GM21717 (cell line): ENCODE measurements around the gene FOXM1.
A peak's percentile ranks its signal among the peaks of the same experiment; 100 is the strongest.
"Not testable (repeated sequence)": the region's sequence is repeated elsewhere in the genome, so short reads cannot be mapped to it uniquely, and the experiment has no call there.

Experiments used
- ATAC-seq: cut with Tn5 transposase; IDR thresholded peaks from one replicate; pipeline ENCODE4 v1.9.1; 2021; ENCODE audit warnings: mild to moderate bottlenecking, moderate library complexity; ENCODE audit not compliant: unreplicated experiment

FOXM1 gene

DNA sequence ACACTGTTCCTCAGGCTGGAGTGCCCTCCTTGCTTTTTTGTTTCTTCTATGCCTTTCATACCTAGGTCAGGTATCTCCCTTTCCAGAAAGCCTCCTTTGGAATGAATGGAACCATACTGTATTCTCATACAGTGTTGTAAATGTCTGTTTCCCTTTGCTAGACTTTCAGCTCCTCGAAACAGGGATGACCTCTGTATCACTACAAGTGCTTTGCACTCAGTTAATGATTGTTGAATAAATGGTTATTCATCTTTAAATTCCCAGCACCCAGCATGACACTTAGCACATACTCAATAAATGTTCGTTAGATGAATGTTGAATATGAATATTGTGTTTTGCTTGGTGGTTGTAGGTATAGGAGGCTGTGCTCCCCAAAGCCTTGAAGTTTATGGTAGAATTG is 7.8 kb upstream of the FOXM1 start:
- ATAC-seq: no peak

DNA sequence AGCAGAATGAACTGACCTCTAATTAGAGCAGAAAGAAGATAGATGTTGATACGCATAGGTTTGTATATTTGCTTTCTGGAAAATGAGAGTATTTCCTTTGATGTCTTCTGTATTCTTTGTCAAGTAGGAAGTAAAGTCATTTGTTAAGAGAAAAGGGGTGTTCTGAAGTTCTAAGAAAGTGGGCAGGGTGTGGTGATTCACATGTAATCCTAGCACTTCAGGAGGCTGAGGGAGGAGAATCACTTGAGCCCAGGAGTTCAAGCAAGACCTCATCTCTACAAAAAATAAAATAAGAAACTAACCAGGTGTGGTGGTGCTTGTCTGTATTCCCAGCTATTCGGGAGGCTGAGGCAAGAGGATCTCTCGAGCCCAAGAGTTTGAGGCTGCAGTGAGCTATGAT is 2.9 kb upstream of the FOXM1 start:
- no peak for ATAC-seq

DNA sequence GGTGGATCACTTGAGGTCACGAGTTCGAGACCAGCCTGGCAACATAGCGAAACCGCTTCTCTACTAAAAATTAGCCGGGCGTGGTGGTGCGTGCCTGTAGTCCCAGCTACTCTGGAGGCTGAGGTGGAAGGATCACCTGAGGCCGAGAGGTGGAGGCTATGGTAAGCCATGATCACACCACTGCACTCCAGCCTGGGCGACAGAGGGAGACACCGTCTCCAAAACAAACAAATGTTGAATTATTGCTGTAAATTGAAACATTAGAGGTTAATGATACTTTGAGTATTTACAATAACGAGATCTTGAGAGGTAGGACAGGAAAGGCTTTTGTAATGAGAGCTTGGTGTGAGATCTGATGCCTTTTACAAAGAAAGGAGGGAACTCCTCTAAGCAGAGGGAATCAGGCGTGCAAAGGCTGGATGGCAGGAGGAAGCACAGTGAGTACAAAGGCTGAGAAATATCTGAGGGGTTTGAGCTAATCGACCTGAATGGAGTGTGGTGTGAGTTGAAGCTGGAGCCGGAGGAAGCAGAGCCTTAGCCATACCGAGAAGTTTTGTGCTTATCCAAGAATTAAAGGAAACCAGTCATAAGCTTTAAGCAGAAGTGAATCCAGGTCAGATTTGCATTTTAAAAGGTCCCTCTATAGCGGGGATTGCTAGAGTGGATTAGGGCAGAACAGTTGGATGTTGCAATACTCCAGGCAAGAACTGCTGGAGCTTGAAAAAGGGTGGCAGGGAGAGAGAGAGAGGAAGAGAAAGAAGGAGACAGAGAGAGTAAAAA is 1.2 kb upstream of the FOXM1 start:
- ATAC-seq: no peak

DNA sequence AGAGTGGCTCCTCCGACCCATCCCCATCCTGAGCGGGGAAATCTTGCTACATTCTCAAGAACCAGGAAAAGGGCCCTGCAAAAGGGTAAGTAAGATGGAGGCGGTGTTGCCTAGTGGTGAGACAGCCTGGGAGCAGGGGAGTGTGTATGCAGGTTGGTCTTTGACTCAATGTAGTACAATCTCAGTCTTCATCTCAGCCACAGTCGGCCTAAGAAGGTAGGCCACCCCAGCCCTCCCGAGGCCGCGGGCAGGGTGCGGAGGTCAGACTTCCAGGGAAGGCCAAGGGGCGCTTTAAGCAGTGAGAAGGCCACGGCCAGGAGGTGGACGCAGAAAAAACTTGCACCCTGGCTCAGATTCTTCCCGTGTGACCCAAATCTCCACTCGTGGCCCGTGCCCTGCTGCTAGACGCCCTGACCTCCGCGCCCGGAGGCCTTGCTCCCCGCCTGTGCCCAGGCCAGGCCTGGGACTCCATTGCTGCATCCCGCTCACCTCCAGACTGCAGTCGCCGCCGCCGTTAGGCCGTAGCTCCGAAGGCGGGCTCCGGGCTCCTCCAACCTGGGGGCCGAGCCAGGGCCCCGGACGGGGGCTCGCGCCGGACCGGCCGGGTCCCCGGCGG is 435 bp downstream of the FOXM1 start:
- ATAC-seq: peak; percentile 36

GRCh38 chr12:2868986-2869632 is 7.9 kb downstream of the FOXM1 start:
- ATAC-seq: not testable (repeated sequence)

- no peak for ATAC-seq
These were observed 12.8 kb downstream of the FOXM1 start for GRCh38 chr12:2864198-2864597.

DNA sequence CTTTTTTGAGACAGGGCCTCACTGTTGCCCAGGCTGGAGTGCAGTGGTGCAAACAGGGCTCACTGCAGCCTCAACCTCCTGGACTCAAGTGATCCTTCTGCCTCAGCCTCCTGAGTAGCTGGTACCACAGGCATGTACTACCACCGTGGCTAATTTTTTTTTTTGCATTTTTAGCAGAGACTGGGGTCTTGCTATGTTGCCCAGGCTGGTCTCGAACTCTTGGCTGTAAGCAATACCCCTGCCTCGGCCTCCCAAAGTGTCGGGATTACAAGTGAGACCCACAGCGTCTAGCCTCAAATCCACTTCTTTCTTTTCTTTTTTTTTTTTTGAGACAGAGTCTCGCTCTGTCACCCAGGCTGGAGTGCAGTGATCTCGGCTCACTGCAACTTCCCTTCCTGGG is 13.6 kb downstream of the FOXM1 start:
- ATAC-seq: not testable (repeated sequence)

- ATAC-seq: no peak
These were observed 14.1 kb downstream of the FOXM1 start for GRCh38 chr12:2862876-2863275.

GRCh38 chr12:2860170-2860569 is 16.8 kb downstream of the FOXM1 start:
- no peak for ATAC-seq

DNA sequence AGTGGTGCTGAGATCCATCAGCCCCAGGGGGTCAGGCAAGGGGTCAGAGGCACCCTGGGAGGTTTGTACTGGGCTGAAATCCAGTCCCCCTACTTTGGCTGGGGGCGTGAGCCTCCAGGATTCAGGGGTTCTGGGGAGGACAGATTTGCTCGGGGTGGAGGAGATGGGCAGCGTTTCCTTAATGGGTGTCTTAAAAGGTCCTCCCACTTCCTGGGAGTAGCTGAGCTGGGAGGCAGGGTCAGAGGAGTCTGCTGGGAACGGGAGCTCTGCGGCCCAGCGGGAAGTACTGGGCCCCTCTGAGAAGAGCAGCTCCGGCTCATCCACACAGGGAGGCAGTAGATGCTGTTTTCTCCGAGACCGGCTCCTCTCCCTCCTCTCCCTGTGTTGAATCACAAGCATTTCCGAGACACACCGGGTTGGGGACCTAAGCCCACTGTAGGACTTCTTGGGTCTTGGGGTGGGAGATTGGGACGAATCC is 18.0 kb downstream of the FOXM1 start:
- no peak for ATAC-seq

DNA sequence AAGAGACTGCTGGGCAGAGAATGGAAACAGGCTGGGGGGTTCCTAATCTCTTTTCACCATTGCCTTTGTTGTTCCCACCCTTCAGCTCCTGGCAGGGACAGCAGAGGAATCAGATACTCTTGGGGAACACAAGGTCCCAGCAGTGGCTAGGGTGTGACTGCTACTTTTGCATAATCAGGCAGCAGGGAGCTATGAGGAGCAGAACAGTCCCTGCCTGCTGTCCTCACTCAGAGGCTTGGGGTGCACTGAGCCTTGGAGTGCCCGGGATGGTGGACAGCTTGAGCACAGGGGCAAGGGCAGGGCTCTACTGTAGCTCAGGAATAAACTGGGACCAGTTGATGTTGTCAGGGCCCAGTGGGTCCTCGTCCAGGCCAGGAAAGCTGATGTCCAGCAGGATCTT is 18.6 kb downstream of the FOXM1 start:
- no peak for ATAC-seq

DNA sequence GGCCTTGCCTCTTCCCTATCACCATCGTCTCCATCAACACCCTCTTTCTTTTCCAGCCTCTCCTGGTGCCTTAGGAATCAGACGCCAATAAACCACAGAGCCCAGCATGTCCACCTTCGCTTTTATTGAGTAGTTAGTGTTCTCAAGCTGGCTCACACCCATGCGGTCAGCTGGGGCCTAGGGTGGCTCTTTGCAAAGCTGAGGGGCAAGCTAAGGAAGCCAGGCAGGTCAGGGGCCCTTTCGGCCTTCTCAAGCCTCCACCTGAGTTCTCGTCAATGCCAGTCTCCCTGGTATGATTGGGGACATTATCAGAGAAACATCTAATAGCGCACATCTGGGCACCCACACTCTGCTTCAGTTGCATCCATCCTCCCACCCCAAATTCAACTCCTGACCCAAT is 19.4 kb downstream of the FOXM1 start:
- ATAC-seq: no peak

DNA sequence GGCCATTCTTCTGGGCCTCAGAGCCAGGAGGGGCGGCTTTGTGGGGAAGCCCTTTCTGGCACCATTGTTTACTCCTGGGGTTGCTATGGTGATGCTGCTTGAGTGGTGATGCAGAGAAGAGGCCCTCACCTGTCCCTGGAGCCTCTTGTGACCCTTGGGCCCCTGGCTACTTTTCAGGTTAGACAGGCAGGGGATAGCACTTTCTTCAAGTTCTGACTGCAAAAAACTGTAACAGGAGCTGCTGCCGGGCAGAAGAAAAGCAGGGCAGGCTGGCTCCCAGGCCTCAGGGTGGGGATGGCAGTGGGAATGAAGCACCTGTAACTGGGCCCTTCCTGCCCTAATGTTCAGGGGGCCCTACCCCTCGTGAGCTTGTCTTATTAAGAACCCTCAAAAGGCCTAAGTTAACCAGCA is 19.9 kb downstream of the FOXM1 start, which contains the start of gene TEX52:
Gene TEX52, minus strand, starts transcription at position 19 of the 411 bp plus-strand sequence. Its CDS starts 13 bp downstream, at position 6.
- no peak for ATAC-seq

GRCh38 chr12:2856051-2856450 is 20.9 kb downstream of the FOXM1 start:
- no peak for ATAC-seq

- ATAC-seq: no peak
These were observed 21.4 kb downstream of the FOXM1 start for GRCh38 chr12:2855546-2855945.

GRCh38 chr12:2854669-2855453 is 22.1 kb downstream of the FOXM1 start:
- no peak for ATAC-seq

DNA sequence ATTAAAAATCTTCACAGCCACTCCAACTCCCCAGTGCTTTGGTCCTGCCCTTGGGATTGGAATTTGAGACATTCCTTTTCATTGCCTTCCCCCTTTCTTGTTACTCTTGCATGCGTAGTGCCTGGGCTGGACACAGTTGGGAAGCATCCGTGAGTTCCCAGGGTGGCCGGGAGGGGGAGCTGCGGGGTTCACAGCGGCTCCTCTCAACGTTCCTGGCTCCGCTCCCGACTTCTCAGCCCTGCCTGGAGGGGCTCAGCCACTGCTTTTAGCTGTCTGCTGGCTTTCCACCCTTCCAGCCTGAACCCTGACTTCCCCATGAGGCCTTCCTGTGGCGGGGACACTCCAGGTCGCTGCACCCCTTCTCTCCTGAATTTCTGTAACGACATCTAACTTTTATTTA is 23.3 kb downstream of the FOXM1 start:
- ATAC-seq: no peak

DNA sequence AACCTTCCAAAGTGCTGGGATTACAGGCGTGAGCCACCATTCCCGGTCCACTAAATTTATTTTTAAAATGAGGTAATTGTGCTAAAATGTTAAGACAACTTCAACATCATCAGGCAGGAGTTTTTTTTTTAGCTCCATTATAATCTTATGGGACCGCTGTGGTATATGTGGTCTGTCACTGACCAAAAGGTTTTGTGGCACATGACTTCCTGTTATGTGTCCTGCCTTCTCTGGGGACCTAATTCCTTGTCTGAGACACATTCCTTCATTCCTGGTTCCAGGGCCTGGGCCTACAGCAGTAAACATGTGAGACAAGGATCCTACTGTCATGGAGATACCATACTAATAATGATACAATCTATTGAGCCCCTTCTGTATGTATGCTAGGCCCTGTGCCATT is 25.0 kb downstream of the FOXM1 start:
- ATAC-seq: no peak

- ATAC-seq: no peak
These were observed 31.7 kb downstream of the FOXM1 start for GRCh38 chr12:2845280-2845679.

- no peak for ATAC-seq
These were observed 32.2 kb downstream of the FOXM1 start for GRCh38 chr12:2844786-2845185.

GRCh38 chr12:2842948-2843347 is 34.0 kb downstream of the FOXM1 start:
- ATAC-seq: no peak
